Transverse colon (tissue), 4 donors: ENCODE results near the gene FOXI3. TPM values are rescaled to one million over a fixed set of nuclear protein-coding genes. Genes with fewer than 3 reads are reported as not detected.

Experiments used
- DNase-seq: peaks from one replicate; pipeline ENCODE4 v3.0.0-alpha.2; 2019
- H3K27ac ChIP-seq, 4 donors: fragments of 200-600 bp; sonication (generic); 2 replicates each; pipeline ENCODE4 v1.5.1; 2016 to 2018; ENCODE audit warnings: inconsistent platforms in 4 of 4
- H3K27me3 ChIP-seq: fragments of 200-600 bp; sonication (generic); 2 replicates; pipeline ENCODE4 v1.5.1; 2017; ENCODE audit warnings: inconsistent platforms
- H3K36me3 ChIP-seq, 4 donors: fragments of 200-600 bp; sonication (generic); 2 replicates each; pipeline ENCODE4 v1.5.1; 2017 to 2019; ENCODE audit warnings: inconsistent platforms in 4 of 4
- H3K4me1 ChIP-seq, 4 donors: fragments of 200-600 bp; sonication (generic); 2 replicates each; pipeline ENCODE4 v1.5.1; 2017 to 2020; ENCODE audit warnings: inconsistent platforms in 4 of 4
- H3K4me3 ChIP-seq, 4 donors: fragments of 200-600 bp; sonication (generic); 1 replicate in 1 of 4; 2 replicates in 3 of 4; pipeline versions ENCODE4 v1.5.1 to v1.6.1; 2017 to 2019; ENCODE audit warnings: inconsistent platforms in 4 of 4
- H3K9me3 ChIP-seq, 2 donors: fragments of 200-600 bp; sonication (generic); 2 replicates each; pipeline ENCODE4 v1.5.1; 2017 to 2019; ENCODE audit warnings: inconsistent platforms in 2 of 2
- EP300 ChIP-seq: sonication (generic); formaldehyde crosslinking; IDR thresholded peaks from one replicate; pipeline ENCODE4 v1.6.1; 2017; ENCODE audit warnings: antibody characterized with exemption, low read depth
- POLR2A ChIP-seq: fragments of 450-650 bp; IDR thresholded peaks from one replicate; pipeline ENCODE4 v1.6.1; 2016; ENCODE audit warnings: antibody characterized with exemption, mild to moderate bottlenecking, moderate library complexity
- POLR2AphosphoS5 ChIP-seq, 3 donors: sonication (generic); formaldehyde crosslinking; IDR thresholded peaks; one replicate each; pipeline ENCODE4 v1.6.1; 2016; ENCODE audit warnings: antibody characterized with exemption in 3 of 3
- WGBS, 2 donors: methylation state at CpG; one replicate each; pipeline ENCODE4 v1.1.5; 2018; ENCODE audit warnings: low coverage in 1 of 2; 5-methylcytosine and 5-hydroxymethylcytosine counted together
- in situ Hi-C, 4 donors: fragments of 200-750 bp; cut with MboI; loops; one replicate each; pipeline versions ENCODE4 v1.15.0 to v1.15.1; 2017; ENCODE audit warnings: low sequenced_read_pairs in 3 of 4, low pct_ligation_motif_present in 1 of 4, low pct_unique_long_range_greater_than_20kb in 1 of 4
- intact Hi-C: fragments of 100-400 bp; cut with DNase I; formaldehyde crosslinking; loops from one replicate; pipeline ENCODE4 v1.15.1; 2023; ENCODE audit warnings: low total_unique reads
- total RNA-seq, 4 donors: library from RNA; depleted of rRNA; stranded (reverse); fragments of >200 nt; gene quantifications; one replicate each; pipeline ENCODE4 v1.1.0, GENCODE V29; 2016
- TF ChIP-seq, protein P1 (sequence below), 5 experiments: fragments of 200-600 bp in 3 of 5; fragments of 450-650 bp in 2 of 5; sonication (generic) in 3 of 5; IDR thresholded peaks; 1 replicate in 2 of 5; 2 replicates in 3 of 5; pipeline ENCODE4 v1.5.1; 2016 to 2017; ENCODE audit warnings: antibody characterized with exemption in 5 of 5, inconsistent platforms in 3 of 5, mild to moderate bottlenecking in 2 of 5, moderate library complexity in 1 of 5

FOXI3 gene
- total RNA-seq, 4 donors from 2014 or later: not detected

DNA sequence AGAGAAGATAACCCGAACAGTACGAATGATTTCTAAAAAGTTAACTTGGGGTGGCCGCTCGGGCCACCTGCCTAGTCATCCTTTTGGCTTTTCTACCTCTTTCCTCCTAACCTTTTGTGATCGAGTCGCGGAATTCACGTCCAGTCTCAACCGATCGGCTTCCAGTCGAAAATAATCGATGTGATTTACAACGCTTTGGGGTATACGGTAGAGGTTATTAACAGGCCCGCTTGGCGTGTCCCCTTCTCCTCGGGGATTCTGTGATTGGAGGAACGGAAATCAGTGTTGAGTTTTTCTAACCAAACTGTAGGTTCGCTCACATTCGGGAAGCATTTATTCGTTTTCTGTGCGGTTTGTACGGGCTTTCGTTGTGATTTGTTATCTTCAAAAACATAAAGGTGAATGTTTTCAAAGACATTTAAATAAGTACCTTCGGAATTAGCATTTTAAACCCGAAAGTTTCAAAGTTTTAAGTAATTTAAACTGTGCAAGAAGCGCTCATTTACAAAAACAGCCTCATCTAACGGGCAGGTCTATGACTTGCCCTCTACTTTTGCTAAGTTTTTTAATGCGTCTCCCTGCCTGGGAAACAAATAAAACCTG lies 588 bp upstream of the FOXI3 start:
- no peak overlapping the region for H3K27ac ChIP-seq
- peak overlapping the region in 2 of 4 donors; percentile 38 to 51 for H3K4me3 ChIP-seq
- no peak for DNase-seq
- no peaks in the 10 kb centered on the region for H3K36me3 ChIP-seq
- peak in 2 of 3 donors; percentile 27 to 67 for TF ChIP-seq POLR2AphosphoS5 (IDR thresholded peaks at IDR 0.05)
- no peak for TF ChIP-seq POLR2A
- H3K4me1 ChIP-seq: peaks cover 0 to 12% (median 2%) of the 10 kb centered on the region in 4 donors
- H3K27me3 ChIP-seq: peaks cover 98% of the 10 kb centered on the region
- no peaks in the 10 kb centered on the region for H3K9me3 ChIP-seq
- in situ Hi-C loops (no loop called here), intact Hi-C loops (no loop called here)
- 9 to 10% methylated on average over 24 to 29 of the region's 29 CpGs for WGBS, 2 donors

DNA sequence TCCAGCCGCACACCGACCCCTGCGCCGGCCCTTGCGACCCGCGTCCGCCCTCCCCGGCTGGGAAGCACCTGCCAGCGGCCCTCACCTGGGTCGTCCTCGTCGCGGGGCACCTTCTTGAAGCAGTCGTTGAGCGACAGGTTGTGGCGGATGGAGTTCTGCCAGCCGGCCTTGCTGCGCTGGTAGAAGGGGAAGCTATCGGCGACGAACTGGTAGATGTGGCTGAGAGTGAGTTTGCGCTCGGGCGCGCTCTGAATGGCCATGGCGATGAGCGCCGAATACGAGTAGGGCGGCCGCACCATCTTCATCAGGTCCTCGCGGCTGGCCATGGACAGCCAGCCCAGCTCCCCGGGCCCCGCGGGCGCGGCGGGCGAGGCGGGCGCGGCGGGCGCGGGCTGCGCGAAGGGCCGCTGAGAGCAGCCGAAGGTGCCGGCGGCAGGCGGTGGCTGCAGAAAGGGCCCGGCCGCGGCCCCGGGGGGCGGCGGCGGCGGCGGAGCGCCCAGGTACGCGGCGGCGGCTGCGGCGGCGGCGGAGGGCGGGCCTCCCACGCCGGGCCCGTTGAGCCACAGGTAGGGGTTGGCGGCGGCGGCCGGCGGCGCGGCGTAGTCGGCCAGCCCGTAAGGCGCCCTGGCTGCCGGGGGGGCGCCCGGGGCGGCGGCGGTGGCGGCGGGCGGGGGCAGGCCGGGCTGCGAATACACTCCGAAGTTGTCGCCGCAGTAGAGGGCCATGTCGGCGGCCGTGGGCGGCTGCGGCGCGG lies 505 bp downstream of the FOXI3 start:
- Histone ChIP-seq H3K4me1 (peaks cover 0 to 12% (median 2%) of the 10 kb centered on the region in 4 donors), H3K9me3 (no peaks in the 10 kb centered on the region), H3K27ac (no peak overlapping the region), H3K36me3 (no peaks in the 10 kb centered on the region), H3K4me3 (peak overlapping the region in 3 of 4 donors; percentile 11 to 51 (median 38)), H3K27me3 (peaks cover 98% of the 10 kb centered on the region)
- intact Hi-C loops: no loop called here
- TF ChIP-seq, protein P1, sequence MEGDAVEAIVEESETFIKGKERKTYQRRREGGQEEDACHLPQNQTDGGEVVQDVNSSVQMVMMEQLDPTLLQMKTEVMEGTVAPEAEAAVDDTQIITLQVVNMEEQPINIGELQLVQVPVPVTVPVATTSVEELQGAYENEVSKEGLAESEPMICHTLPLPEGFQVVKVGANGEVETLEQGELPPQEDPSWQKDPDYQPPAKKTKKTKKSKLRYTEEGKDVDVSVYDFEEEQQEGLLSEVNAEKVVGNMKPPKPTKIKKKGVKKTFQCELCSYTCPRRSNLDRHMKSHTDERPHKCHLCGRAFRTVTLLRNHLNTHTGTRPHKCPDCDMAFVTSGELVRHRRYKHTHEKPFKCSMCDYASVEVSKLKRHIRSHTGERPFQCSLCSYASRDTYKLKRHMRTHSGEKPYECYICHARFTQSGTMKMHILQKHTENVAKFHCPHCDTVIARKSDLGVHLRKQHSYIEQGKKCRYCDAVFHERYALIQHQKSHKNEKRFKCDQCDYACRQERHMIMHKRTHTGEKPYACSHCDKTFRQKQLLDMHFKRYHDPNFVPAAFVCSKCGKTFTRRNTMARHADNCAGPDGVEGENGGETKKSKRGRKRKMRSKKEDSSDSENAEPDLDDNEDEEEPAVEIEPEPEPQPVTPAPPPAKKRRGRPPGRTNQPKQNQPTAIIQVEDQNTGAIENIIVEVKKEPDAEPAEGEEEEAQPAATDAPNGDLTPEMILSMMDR (IDR thresholded peaks at IDR 0.05): no peak
- TF ChIP-seq EP300: no peak
- no peak for TF ChIP-seq POLR2A
- no peak for TF ChIP-seq POLR2AphosphoS5 (IDR thresholded peaks at IDR 0.05)
- in situ Hi-C loops: no loop called here
- DNase-seq: no peak
- 4% methylated on average over 83 of the region's 108 CpGs; no CpG with 5 or more reads in 1 of the 2 donors for WGBS, 2 donors

DNA sequence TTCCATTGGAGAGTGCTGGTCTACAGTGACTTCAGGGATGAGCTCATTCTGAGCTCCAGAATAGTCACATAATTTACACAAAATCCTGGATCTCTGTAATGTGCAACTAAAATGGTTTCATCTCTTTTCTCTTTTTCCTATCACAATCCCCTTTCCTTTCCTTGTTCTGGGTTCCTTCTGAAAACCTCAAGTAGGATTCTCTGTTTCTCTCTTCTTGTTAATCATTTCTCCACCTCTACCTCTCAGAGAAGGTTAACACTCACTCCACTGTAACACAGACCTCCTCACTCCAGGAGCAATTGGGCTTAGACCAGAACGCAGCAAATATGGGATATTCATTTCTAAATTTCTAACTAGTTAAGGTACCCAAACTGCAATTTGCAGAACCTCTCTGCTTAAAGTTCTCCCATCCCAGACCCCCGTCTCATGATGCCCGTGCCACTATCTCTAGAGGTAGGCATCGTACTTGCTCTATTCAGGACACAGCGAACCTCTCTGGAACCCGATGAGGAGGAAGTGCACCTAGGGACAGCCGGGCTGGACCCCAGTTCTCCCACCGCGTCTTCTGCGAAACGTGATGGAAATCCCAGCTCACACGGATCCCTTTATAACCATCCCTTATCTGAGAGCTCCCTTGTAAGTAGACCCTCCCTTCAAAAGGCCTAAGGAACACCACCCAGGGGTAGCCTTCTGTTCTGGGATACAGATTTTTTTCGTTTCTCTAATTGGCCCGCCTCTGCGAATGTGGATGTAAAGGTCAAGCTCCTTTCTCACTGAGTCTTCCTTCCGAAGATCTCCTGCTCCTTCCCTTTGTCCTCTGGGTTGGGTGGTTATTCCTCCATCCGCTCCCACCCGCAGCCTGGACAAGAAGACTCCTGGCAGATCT lies 1.3 kb downstream of the FOXI3 start:
- Histone ChIP-seq H3K4me3 (no peak overlapping the region), H3K36me3 (no peaks in the 10 kb centered on the region), H3K9me3 (no peaks in the 10 kb centered on the region), H3K27ac (no peak overlapping the region), H3K4me1 (peaks cover 0 to 12% (median 2%) of the 10 kb centered on the region in 4 donors), H3K27me3 (peaks cover 96% of the 10 kb centered on the region)
- WGBS, 2 donors: 17 to 21% methylated on average over 1 to 18 of the region's 18 CpGs
- in situ Hi-C loops (no loop called here), intact Hi-C loops (no loop called here)
- DNase-seq: no peak
- TF ChIP-seq POLR2A: no peak
- TF ChIP-seq, protein P1 (IDR thresholded peaks at IDR 0.05): no peak

DNA sequence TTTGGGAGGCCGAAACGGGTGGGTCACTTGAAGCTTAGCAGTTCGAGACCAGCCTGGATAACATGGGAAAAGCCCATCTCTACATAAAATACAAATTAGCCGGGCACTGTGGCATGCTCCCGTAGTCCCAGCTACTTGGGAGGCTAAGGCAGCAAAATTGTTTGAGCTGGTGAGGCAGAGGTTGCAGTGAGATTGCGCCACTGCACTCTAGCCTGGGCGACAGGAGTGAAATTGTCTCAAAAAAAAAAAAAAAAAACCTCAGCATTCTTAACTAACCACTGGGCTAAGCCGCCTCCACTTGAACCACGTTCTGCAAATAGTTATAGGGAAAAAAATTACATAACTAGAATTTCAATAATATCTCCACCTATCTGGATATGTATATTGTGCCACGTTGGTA lies 2.3 kb downstream of the FOXI3 start:
- Histone ChIP-seq H3K27ac (no peak overlapping the region), H3K27me3 (peaks cover 95% of the 10 kb centered on the region), H3K36me3 (no peaks in the 10 kb centered on the region), H3K4me1 (peaks cover 0 to 12% (median 2%) of the 10 kb centered on the region in 4 donors), H3K4me3 (no peak overlapping the region), H3K9me3 (no peaks in the 10 kb centered on the region)
- TF ChIP-seq POLR2AphosphoS5 (IDR thresholded peaks at IDR 0.05) (no peak), POLR2A (no peak), EP300 (no peak)
- TF ChIP-seq, protein P1 (IDR thresholded peaks at IDR 0.05): no peak
- intact Hi-C loops: no loop called here
- 75 to 77% methylated on average over 5 to 10 of the region's 10 CpGs for WGBS, 2 donors
- no peak for DNase-seq
- in situ Hi-C loops: no loop called here
